ENCODE data around the gene ZDHHC3. TPM values are rescaled to one million over a fixed set of nuclear protein-coding genes. Genes with fewer than 3 reads are reported as not detected.
A peak's percentile ranks its signal among the peaks of the same experiment; 100 is the strongest.

ZDHHC3 gene
- total RNA-seq, 1 experiment from 2014 or later: 94.7 TPM

- intact Hi-C loops (cut with micrococcal nuclease; ENCODE audit: unreplicated experiment): no loop called here
- Histone ChIP-seq H3K36me3 (ENCODE audit: insufficient read depth, low read length, poor library complexity, severe bottlenecking) (peaks cover 18% of the 10 kb centered on the region), H3K9me3 (ENCODE audit: low read depth, low read length, poor library complexity, severe bottlenecking) (no peaks in the 10 kb centered on the region), H3K27ac (ENCODE audit: low read depth, low read length, poor library complexity, severe bottlenecking) (peak overlapping the region; percentile 60), H3K4me1 (ENCODE audit: insufficient read depth, low read length, poor library complexity, severe bottlenecking) (peaks cover 67% of the 10 kb centered on the region), H3K4me3 (ENCODE audit: low read depth, low read length, poor library complexity, severe bottlenecking) (no peak overlapping the region), H3K27me3 (replicated peaks; ENCODE audit: insufficient read depth, low read depth, low read length, poor library complexity) (no peaks in the 10 kb centered on the region)
- no peak for TF ChIP-seq EZH2 (IDR thresholded peaks at IDR 0.05; ENCODE audit: borderline replicate concordance, low read depth, low read length, poor library complexity, severe bottlenecking)
- TF ChIP-seq, protein P1, sequence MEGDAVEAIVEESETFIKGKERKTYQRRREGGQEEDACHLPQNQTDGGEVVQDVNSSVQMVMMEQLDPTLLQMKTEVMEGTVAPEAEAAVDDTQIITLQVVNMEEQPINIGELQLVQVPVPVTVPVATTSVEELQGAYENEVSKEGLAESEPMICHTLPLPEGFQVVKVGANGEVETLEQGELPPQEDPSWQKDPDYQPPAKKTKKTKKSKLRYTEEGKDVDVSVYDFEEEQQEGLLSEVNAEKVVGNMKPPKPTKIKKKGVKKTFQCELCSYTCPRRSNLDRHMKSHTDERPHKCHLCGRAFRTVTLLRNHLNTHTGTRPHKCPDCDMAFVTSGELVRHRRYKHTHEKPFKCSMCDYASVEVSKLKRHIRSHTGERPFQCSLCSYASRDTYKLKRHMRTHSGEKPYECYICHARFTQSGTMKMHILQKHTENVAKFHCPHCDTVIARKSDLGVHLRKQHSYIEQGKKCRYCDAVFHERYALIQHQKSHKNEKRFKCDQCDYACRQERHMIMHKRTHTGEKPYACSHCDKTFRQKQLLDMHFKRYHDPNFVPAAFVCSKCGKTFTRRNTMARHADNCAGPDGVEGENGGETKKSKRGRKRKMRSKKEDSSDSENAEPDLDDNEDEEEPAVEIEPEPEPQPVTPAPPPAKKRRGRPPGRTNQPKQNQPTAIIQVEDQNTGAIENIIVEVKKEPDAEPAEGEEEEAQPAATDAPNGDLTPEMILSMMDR (conservative IDR thresholded peaks at IDR 0.05; ENCODE audit: low read depth, low read length): no peak
- POLR2A ChIA-PET (ENCODE audit: low non-redundant PET): no interaction called here
- CTCF ChIA-PET: no interaction called here
- no peak for DNase-seq (ENCODE audit: low spot score)
- no TSS peak for BruUV-seq (replicated peaks)
Measured at GRCh38 chr3:44954962-44955361, 21.0 kb downstream of the ZDHHC3 start.

DNA sequence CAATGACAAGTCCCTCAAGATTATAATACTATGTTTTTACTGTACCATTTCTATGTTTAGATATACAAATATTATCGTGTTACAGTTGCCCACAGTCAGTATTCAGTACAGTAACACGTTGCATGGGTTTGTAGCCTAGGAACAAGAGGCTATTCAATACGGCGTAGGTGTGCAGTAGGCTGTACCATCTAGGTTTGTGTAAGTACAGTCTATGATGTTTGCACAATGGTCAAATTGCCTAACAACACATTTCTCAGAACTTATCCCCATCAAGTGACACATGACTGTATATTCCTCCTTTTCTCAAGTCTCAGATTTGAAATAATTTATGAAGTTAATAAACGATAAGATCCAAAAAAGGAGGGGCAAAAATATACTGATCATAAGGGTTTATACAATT, 21.7 kb downstream of the ZDHHC3 start:
- Histone ChIP-seq H3K9me3 (ENCODE audit: low read depth, low read length, poor library complexity, severe bottlenecking) (no peaks in the 10 kb centered on the region), H3K36me3 (ENCODE audit: insufficient read depth, low read length, poor library complexity, severe bottlenecking) (peaks cover 18% of the 10 kb centered on the region), H3K4me3 (ENCODE audit: low read depth, low read length, poor library complexity, severe bottlenecking) (no peak overlapping the region), H3K27ac (ENCODE audit: low read depth, low read length, poor library complexity, severe bottlenecking) (peak overlapping the region; percentile 60), H3K27me3 (replicated peaks; ENCODE audit: insufficient read depth, low read depth, low read length, poor library complexity) (no peaks in the 10 kb centered on the region), H3K4me1 (ENCODE audit: insufficient read depth, low read length, poor library complexity, severe bottlenecking) (peaks cover 67% of the 10 kb centered on the region)
- POLR2A ChIA-PET (ENCODE audit: low non-redundant PET): no interaction called here
- TF ChIP-seq EZH2 (IDR thresholded peaks at IDR 0.05; ENCODE audit: borderline replicate concordance, low read depth, low read length, poor library complexity, severe bottlenecking): no peak
- TF ChIP-seq, protein P1 (conservative IDR thresholded peaks at IDR 0.05; ENCODE audit: low read depth, low read length): no peak
- CTCF ChIA-PET: no interaction called here
- DNase-seq (ENCODE audit: low spot score): no peak
- intact Hi-C loops (cut with micrococcal nuclease; ENCODE audit: unreplicated experiment): no loop called here
- no TSS peak for BruUV-seq (replicated peaks)

DNA sequence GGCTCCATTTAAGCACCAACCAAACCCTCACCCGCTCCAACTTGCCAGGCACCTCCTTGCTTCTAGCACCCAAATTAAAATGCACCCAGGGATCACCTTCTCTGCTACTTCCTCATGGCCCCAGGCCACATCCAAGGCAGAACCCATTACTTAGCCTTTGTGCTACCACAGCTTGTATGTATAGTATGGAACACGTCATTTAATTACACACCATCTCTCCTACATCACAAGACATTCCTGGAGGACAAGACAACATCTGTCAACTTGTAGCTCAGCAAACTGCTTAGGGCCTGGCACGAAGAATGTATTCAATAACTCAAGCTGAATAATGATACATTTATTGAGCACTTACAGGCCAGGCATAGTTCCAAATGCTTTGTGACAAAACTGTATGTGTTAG, 23.3 kb downstream of the ZDHHC3 start:
- Histone ChIP-seq H3K27me3 (replicated peaks; ENCODE audit: insufficient read depth, low read depth, low read length, poor library complexity) (no peaks in the 10 kb centered on the region), H3K9me3 (ENCODE audit: low read depth, low read length, poor library complexity, severe bottlenecking) (no peaks in the 10 kb centered on the region), H3K4me3 (ENCODE audit: low read depth, low read length, poor library complexity, severe bottlenecking) (no peak overlapping the region), H3K27ac (ENCODE audit: low read depth, low read length, poor library complexity, severe bottlenecking) (peak overlapping the region; percentile 95), H3K4me1 (ENCODE audit: insufficient read depth, low read length, poor library complexity, severe bottlenecking) (peaks cover 60% of the 10 kb centered on the region), H3K36me3 (ENCODE audit: insufficient read depth, low read length, poor library complexity, severe bottlenecking) (peaks cover 5% of the 10 kb centered on the region)
- ChIA-PET CTCF (no interaction called here), POLR2A (ENCODE audit: low non-redundant PET) (no interaction called here)
- TF ChIP-seq, protein P1 (conservative IDR thresholded peaks at IDR 0.05; ENCODE audit: low read depth, low read length): no peak
- TF ChIP-seq EZH2 (IDR thresholded peaks at IDR 0.05; ENCODE audit: borderline replicate concordance, low read depth, low read length, poor library complexity, severe bottlenecking): no peak
- BruUV-seq (replicated peaks): no TSS peak
- intact Hi-C loops (cut with micrococcal nuclease; ENCODE audit: unreplicated experiment): no loop called here
- no peak for DNase-seq (ENCODE audit: low spot score)

Measured in A673 (cell line).